H1 (cell line): ENCODE data around the gene SLN.

Source experiments
- ASH2L ChIP-seq: fragments of 200-600, 300-600 bp; sonication (generic); IDR thresholded peaks from one replicate; pipeline ENCODE4 v1.7.1; 2017; ENCODE audit warnings: low read length
- BACH1 ChIP-seq: IDR thresholded peaks from 2 replicates; pipeline ENCODE4 v1.6.1; 2012; ENCODE audit warnings: low read length, improper control_type of control experiment
- CTCF ChIP-seq, 3 experiments: IDR thresholded peaks; 1 replicate in 2 of 3; 2 replicates in 1 of 3; pipeline versions ENCODE4 v1.5.1 to v1.6.1; 2011; ENCODE audit warnings: low read length in 3 of 3, mild to moderate bottlenecking in 3 of 3, inconsistent platforms in 2 of 3, low read depth in 1 of 3, moderate library complexity in 1 of 3; ENCODE audit not compliant: insufficient read depth in 1 of 3; ENCODE audit errors: control extremely low read depth in 1 of 3
- SP1 ChIP-seq: IDR thresholded peaks from 2 replicates; pipeline ENCODE4 v1.6.1; 2011; ENCODE audit warnings: low read depth, low read length

GRCh38 chr11:107719073-107719472 lies 7.2 kb upstream of the SLN start:
- TF ChIP-seq ASH2L (no peak), CTCF (IDR thresholded peaks at IDR 0.05; ENCODE audit: control extremely low read depth in 1 of 3, insufficient read depth in 1 of 3, low read depth in 1 of 3, low read length in 3 of 3) (no peak), BACH1 (no peak), SP1 (no peak)
